ENCODE data around the gene COL6A2.
A peak's percentile ranks its signal among the peaks of the same experiment; 100 is the strongest.
"Not testable (repeated sequence)": the region's sequence is repeated elsewhere in the genome, so short reads cannot be mapped to it uniquely, and the experiment has no call there.

Gene COL6A2

GRCh38 chr21:46055863-46056281, 42.0 kb upstream of the COL6A2 start:
- Histone ChIP-seq H3K4me3 (ENCODE audit: low read length) (no peak overlapping the region), H3K4me1 (ENCODE audit: control insufficient read depth, insufficient read depth, low read length) (peaks cover 53% of the 10 kb centered on the region), H3K36me3 (ENCODE audit: insufficient read depth, low read length) (no peaks in the 10 kb centered on the region), H3K4me2 (ENCODE audit: low read length) (peak overlapping the region; percentile 68), H3K9me3 (replicated peaks; ENCODE audit: low read length) (no peaks in the 10 kb centered on the region), H3K9ac (ENCODE audit: low read depth, low read length) (peak overlapping the region; percentile 80), H3K27me3 (ENCODE audit: control insufficient read depth, insufficient read depth, low read length) (no peaks in the 10 kb centered on the region)

DNA sequence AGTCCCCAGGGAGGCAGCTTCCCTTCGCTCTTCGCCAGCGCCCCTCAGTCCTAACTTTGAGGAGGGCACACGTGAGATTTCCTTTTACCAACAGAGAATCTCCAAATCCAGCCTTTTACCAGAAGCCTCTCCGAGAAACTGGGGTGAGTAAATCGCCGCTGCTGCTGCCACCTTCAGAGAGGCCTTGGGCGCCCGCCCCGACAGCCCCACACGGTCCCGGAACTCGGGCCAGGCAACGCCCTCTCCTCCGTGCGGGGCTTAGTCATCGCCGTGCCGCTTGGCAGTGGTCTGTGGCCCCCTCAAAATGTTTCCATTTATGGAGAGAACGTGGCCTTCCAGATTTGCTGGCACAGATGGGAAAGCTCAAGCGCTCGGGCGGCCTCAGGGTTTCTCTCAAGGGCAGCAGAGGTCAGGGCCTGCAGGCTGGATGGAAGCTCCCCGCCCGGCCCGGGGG, 41.4 kb upstream of the COL6A2 start:
- H3K27me3 ChIP-seq (ENCODE audit: control insufficient read depth, insufficient read depth, low read length): no peaks in the 10 kb centered on the region
- peak overlapping the region; percentile 37 for H3K4me3 ChIP-seq (ENCODE audit: low read length)
- no peaks in the 10 kb centered on the region for H3K9me3 ChIP-seq (replicated peaks; ENCODE audit: low read length)
- peaks cover 59% of the 10 kb centered on the region for H3K4me1 ChIP-seq (ENCODE audit: control insufficient read depth, insufficient read depth, low read length)
- peak overlapping the region; percentile 68 for H3K4me2 ChIP-seq (ENCODE audit: low read length)
- H3K36me3 ChIP-seq (ENCODE audit: insufficient read depth, low read length): no peaks in the 10 kb centered on the region
- peak overlapping the region; percentile 80 for H3K9ac ChIP-seq (ENCODE audit: low read depth, low read length)

- Histone ChIP-seq H3K9ac (ENCODE audit: low read depth, low read length) (peak overlapping the region; percentile 80), H3K4me2 (ENCODE audit: low read length) (peak overlapping the region; percentile 68), H3K27me3 (ENCODE audit: control insufficient read depth, insufficient read depth, low read length) (no peaks in the 10 kb centered on the region), H3K36me3 (ENCODE audit: insufficient read depth, low read length) (no peaks in the 10 kb centered on the region), H3K9me3 (replicated peaks; ENCODE audit: low read length) (peaks cover 4% of the 10 kb centered on the region), H3K4me1 (ENCODE audit: control insufficient read depth, insufficient read depth, low read length) (peaks cover 60% of the 10 kb centered on the region), H3K4me3 (ENCODE audit: low read length) (no peak overlapping the region)
Observed at GRCh38 chr21:46057111-46057709, 40.7 kb upstream of the COL6A2 start.

DNA sequence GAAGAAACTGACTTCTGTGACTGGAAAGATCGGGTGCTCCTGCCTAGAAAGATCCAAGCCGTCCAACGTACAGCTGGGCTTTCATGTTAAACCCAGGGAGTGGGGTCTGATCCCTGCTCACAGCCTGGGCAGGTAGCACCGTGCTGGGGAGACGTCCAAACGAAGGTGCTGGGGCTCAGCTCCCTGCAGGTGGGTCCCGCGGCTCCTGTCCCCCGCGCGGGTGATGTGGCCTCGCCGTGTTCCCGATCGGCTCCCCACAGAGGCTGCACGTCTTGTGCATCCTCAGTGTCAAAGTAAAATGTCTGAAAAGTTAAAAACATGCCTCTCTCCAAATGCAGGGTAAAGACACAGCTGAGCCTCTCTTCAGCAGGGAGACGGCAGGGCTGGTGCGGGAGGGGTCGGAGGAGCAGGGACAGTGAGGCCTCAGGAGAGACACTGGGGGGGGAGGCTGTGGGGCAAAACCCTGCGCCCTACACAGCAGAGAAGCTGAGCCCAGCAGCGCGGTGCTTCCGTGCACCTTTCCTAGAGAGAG, 40.1 kb upstream of the COL6A2 start:
- Histone ChIP-seq H3K4me3 (ENCODE audit: low read length) (no peak overlapping the region), H3K27me3 (ENCODE audit: control insufficient read depth, insufficient read depth, low read length) (no peaks in the 10 kb centered on the region), H3K4me1 (ENCODE audit: control insufficient read depth, insufficient read depth, low read length) (peaks cover 57% of the 10 kb centered on the region), H3K36me3 (ENCODE audit: insufficient read depth, low read length) (no peaks in the 10 kb centered on the region), H3K9ac (ENCODE audit: low read depth, low read length) (no peak overlapping the region), H3K4me2 (ENCODE audit: low read length) (no peak overlapping the region), H3K9me3 (replicated peaks; ENCODE audit: low read length) (peaks cover 8% of the 10 kb centered on the region)

DNA sequence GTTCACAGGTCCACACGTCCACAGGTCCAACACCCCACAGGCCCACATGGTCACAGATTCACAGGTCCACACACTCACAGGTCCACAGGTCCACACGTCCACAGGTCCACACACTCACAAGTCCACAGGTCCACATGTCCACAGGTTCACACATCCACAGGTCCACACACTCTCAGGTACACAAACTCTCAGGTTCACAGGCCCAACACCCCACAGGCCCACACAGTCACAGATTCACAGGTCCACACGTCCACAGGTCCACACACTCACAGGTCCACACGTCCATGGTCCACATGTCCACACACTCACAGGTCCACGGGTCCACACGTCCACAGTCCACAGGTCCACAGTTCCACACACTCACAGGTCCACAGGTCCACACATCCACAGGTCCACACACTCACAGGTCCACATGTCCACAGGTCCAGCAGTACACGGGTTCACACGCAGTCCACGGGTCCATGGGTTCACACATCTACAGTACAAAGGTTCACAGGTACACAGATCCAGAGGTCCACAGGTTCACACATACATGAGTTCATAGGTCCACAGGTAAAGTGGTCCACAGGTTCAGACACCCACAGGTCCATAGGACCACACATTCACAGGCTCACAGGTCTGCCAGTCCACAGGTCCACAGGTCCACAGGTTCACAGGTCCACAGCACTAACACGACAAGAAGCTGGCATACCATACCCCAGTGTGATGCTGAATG, 39.3 kb upstream of the COL6A2 start:
- peaks cover 16% of the 10 kb centered on the region for H3K9me3 ChIP-seq (replicated peaks; ENCODE audit: low read length)
- no peak overlapping the region for H3K9ac ChIP-seq (ENCODE audit: low read depth, low read length)
- H3K4me2 ChIP-seq (ENCODE audit: low read length): no peak overlapping the region
- H3K36me3 ChIP-seq (ENCODE audit: insufficient read depth, low read length): no peaks in the 10 kb centered on the region
- H3K4me3 ChIP-seq (ENCODE audit: low read length): no peak overlapping the region
- H3K27me3 ChIP-seq (ENCODE audit: control insufficient read depth, insufficient read depth, low read length): no peaks in the 10 kb centered on the region
- peaks cover 49% of the 10 kb centered on the region for H3K4me1 ChIP-seq (ENCODE audit: control insufficient read depth, insufficient read depth, low read length)

DNA sequence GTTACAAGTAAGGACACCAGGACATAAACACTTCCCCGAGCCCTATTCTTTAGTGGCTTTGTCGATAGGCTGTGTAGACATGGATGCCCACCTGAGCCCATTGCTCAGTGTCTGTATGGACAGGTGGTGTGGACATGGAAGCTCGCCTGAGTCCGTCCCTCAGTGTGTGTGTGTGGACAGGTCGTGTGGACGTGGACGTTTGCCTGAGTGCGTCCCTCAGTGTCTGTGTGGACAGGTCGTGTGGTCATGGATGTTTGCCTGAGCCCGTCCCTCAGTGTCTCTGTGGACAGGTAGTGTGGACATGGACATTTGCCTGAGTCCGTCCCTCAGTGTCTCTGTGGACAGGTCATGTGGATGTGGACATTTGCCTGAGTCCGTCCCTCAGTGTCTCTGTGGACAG, 38.7 kb upstream of the COL6A2 start:
- no peaks in the 10 kb centered on the region for H3K27me3 ChIP-seq (ENCODE audit: control insufficient read depth, insufficient read depth, low read length)
- peaks cover 16% of the 10 kb centered on the region for H3K9me3 ChIP-seq (replicated peaks; ENCODE audit: low read length)
- H3K4me2 ChIP-seq (ENCODE audit: low read length): no peak overlapping the region
- no peak overlapping the region for H3K4me3 ChIP-seq (ENCODE audit: low read length)
- no peaks in the 10 kb centered on the region for H3K36me3 ChIP-seq (ENCODE audit: insufficient read depth, low read length)
- no peak overlapping the region for H3K9ac ChIP-seq (ENCODE audit: low read depth, low read length)
- peaks cover 43% of the 10 kb centered on the region for H3K4me1 ChIP-seq (ENCODE audit: control insufficient read depth, insufficient read depth, low read length)

DNA sequence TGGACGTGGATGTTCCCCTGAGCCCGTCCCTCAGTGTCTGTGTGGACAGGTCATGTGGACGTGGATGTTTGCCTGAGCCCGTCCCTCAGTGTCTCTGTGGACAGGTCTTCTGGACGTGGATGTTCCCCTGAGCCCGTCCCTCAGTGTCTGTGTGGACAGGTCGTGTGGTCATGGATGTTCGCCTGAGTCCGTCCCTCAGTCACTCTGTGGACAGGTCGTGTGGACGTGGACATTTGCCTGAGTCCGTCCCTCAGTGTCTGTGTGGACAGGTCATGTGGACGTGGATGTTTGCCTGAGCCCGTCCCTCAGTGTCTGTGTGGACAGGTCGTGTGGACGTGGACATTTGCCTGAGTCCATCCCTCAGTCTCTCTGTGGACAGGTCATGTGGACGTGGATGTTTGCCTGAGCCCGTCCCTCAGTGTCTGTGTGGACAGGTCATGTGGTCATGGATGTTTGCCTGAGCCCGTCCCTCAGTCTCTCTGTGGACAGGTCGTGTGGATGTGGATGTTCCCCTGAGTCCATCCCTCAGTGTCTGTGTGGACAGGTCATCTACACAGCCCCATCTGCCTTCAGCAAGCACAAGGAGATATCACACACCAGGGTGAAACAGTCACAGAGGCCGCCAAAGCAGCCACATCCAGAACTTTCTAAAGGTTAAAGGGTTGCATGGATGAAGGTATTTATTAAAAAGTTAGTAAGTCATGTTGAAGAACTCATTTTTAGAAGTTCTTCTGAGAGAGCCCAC, 38.0 kb upstream of the COL6A2 start:
- Histone ChIP-seq H3K4me3 (ENCODE audit: low read length) (peak overlapping the region; percentile 17), H3K9ac (ENCODE audit: low read depth, low read length) (peak overlapping the region; percentile 70), H3K4me2 (ENCODE audit: low read length) (peak overlapping the region; percentile 46), H3K4me1 (ENCODE audit: control insufficient read depth, insufficient read depth, low read length) (peaks cover 40% of the 10 kb centered on the region), H3K9me3 (replicated peaks; ENCODE audit: low read length) (peaks cover 16% of the 10 kb centered on the region)
- not testable (repeated sequence) for H3K27me3 ChIP-seq (ENCODE audit: control insufficient read depth, insufficient read depth, low read length); H3K36me3 ChIP-seq (ENCODE audit: insufficient read depth, low read length)

DNA sequence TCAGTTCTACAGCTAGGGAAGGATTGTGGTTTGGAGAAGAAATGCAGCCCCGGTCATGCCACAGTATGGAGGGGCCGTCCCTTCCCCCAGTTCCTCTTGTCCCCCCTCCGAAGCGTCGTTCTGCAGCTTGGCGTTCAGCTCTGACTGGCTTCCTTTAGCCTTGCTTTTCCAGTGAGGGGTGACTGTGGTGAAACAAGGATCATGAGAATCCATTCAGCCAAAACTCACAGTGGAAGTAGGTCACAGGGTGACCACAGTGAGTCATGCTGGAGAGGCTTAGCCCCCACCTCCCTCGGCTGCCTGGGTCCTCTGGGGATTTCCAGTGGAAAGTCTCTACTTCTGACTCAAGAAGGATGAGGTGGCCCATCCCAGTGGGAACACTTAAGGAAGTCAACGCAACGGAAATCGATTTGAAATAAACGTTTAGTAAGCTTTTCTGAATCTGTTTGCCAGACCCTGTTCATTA, 37.3 kb upstream of the COL6A2 start:
- H3K4me1 ChIP-seq (ENCODE audit: control insufficient read depth, insufficient read depth, low read length): peaks cover 42% of the 10 kb centered on the region
- no peaks in the 10 kb centered on the region for H3K36me3 ChIP-seq (ENCODE audit: insufficient read depth, low read length)
- peaks cover 16% of the 10 kb centered on the region for H3K9me3 ChIP-seq (replicated peaks; ENCODE audit: low read length)
- H3K9ac ChIP-seq (ENCODE audit: low read depth, low read length): peak overlapping the region; percentile 70
- H3K4me3 ChIP-seq (ENCODE audit: low read length): peak overlapping the region; percentile 17
- no peaks in the 10 kb centered on the region for H3K27me3 ChIP-seq (ENCODE audit: control insufficient read depth, insufficient read depth, low read length)
- peak overlapping the region; percentile 46 for H3K4me2 ChIP-seq (ENCODE audit: low read length)

GRCh38 chr21:46061063-46061462, 36.8 kb upstream of the COL6A2 start:
- peaks cover 42% of the 10 kb centered on the region for H3K4me1 ChIP-seq (ENCODE audit: control insufficient read depth, insufficient read depth, low read length)
- H3K4me2 ChIP-seq (ENCODE audit: low read length): peak overlapping the region; percentile 30
- H3K9ac ChIP-seq (ENCODE audit: low read depth, low read length): peak overlapping the region; percentile 54
- no peaks in the 10 kb centered on the region for H3K27me3 ChIP-seq (ENCODE audit: control insufficient read depth, insufficient read depth, low read length)
- peak overlapping the region; percentile 5 for H3K4me3 ChIP-seq (ENCODE audit: low read length)
- H3K9me3 ChIP-seq (replicated peaks; ENCODE audit: low read length): peaks cover 16% of the 10 kb centered on the region
- no peaks in the 10 kb centered on the region for H3K36me3 ChIP-seq (ENCODE audit: insufficient read depth, low read length)

GRCh38 chr21:46061518-46061917, 36.4 kb upstream of the COL6A2 start:
- Histone ChIP-seq H3K4me1 (ENCODE audit: control insufficient read depth, insufficient read depth, low read length) (peaks cover 42% of the 10 kb centered on the region), H3K36me3 (ENCODE audit: insufficient read depth, low read length) (no peaks in the 10 kb centered on the region), H3K4me3 (ENCODE audit: low read length) (no peak overlapping the region), H3K9ac (ENCODE audit: low read depth, low read length) (peak overlapping the region; percentile 54), H3K9me3 (replicated peaks; ENCODE audit: low read length) (peaks cover 16% of the 10 kb centered on the region), H3K4me2 (ENCODE audit: low read length) (no peak overlapping the region), H3K27me3 (ENCODE audit: control insufficient read depth, insufficient read depth, low read length) (no peaks in the 10 kb centered on the region)

- Histone ChIP-seq H3K4me3 (ENCODE audit: low read length) (no peak overlapping the region), H3K9ac (ENCODE audit: low read depth, low read length) (no peak overlapping the region), H3K9me3 (replicated peaks; ENCODE audit: low read length) (peaks cover 16% of the 10 kb centered on the region), H3K4me2 (ENCODE audit: low read length) (no peak overlapping the region), H3K27me3 (ENCODE audit: control insufficient read depth, insufficient read depth, low read length) (no peaks in the 10 kb centered on the region), H3K36me3 (ENCODE audit: insufficient read depth, low read length) (no peaks in the 10 kb centered on the region), H3K4me1 (ENCODE audit: control insufficient read depth, insufficient read depth, low read length) (peaks cover 42% of the 10 kb centered on the region)
Observed at GRCh38 chr21:46061950-46062349, 36.0 kb upstream of the COL6A2 start.

All from skeletal muscle satellite cell (primary cell).